GM21447 (cell line): ENCODE measurements around the gene KRTAP10-5.
"Not testable (repeated sequence)": the region's sequence is repeated elsewhere in the genome, so short reads cannot be mapped to it uniquely, and the experiment has no call there.

Experiments
- ATAC-seq: cut with Tn5 transposase; IDR thresholded peaks from one replicate; pipeline ENCODE4 v1.9.1; 2021; ENCODE audit not compliant: unreplicated experiment

Gene KRTAP10-5

GRCh38 chr21:44611551-44611950 is 31.1 kb upstream of the KRTAP10-5 start:
- ATAC-seq: no peak

DNA sequence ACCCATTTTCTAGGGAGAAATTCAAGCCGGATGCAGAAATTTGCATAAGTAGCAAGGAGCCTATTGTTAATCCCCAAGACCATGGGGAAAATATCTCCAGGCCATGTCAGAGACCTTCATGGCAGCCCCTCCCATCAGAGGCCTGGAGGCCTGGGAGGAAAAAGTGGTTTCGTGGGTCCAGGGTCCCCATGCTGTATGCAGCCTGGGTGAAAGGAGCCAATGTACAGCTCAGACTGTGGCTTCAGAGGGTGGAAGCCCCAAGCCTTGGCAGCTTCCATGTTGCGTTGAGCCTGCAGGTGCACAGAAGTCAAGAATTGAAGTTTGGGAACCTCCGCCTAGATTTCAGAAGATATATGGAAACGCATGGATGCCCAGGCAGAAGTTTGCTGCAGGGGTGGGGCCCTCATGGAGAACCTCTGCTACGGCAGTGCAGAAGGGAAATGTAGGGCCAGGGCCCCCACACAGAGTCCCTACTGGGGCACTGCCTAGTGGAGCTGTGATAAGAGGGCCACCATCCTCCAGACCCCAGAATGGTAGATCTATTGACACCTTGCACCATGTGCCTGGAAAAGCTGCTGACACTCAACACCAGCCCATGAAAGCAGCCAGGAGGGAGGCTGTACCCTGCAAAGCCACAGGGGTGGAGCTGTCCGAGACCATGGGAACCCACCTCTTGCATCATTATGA is 29.9 kb upstream of the KRTAP10-5 start:
- not testable (repeated sequence) for ATAC-seq

DNA sequence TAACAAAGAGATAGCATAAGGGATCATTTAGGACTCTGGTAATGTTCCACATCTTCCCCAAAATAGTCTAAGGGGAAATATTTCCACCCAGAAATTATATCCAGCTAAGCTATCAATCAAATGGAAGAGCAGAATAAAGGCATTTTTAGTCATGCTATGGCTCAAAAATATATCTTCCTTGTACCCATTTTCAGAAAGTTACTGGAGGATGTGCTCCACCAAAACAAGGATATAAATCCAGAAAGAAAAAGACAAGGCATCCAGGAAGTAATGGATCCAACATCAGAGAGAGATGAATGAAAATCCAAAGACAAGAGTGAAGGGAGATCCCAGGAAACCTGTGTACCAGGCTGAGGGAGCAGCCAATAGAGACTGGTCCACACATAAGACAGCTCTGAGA is 28.8 kb upstream of the KRTAP10-5 start:
- no peak for ATAC-seq

DNA sequence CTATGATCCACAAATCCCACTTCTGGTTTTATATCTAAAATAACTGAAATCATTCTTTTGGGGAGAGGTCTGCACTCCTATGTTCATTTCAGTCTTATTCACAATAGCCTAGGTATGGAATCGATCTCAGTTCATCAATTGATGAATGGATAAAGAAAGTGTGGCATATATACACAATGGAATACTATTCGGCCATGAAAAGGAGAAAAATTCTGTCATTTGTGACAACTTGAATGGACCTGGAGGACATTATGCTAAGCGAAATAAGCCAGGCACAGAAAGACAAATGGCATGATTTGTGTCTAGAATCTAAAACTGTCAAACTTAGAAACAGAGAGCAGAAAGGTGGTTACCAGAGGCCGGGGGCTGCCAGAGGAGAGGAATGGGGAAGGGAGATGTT is 26.1 kb upstream of the KRTAP10-5 start:
- no peak for ATAC-seq

- ATAC-seq: no peak
These were observed 23.5 kb upstream of the KRTAP10-5 start for GRCh38 chr21:44603911-44604310.

- ATAC-seq: no peak
These were observed 22.9 kb upstream of the KRTAP10-5 start for GRCh38 chr21:44603109-44603875.

- ATAC-seq: no peak
These were observed 22.1 kb upstream of the KRTAP10-5 start for GRCh38 chr21:44602463-44602850.

- no peak for ATAC-seq
These were observed 21.4 kb upstream of the KRTAP10-5 start for GRCh38 chr21:44601596-44602462.

DNA sequence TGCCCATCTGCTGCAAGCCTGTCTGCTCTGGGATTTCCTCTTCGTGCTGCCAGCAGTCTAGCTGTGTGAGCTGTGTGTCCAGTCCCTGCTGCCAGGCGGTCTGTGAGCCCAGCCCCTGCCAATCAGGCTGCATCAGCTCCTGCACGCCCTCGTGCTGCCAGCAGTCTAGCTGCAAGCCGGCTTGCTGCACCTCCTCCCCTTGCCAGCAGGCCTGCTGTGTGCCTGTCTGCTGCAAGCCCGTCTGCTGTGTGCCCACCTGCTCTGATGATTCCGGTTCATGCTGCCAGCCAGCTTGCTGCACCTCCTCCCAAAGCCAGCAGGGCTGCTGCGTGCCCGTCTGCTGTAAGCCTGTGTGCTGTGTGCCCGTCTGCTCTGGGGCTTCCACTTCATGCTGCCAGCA is 20.7 kb upstream of the KRTAP10-5 start:
- not testable (repeated sequence) for ATAC-seq

DNA sequence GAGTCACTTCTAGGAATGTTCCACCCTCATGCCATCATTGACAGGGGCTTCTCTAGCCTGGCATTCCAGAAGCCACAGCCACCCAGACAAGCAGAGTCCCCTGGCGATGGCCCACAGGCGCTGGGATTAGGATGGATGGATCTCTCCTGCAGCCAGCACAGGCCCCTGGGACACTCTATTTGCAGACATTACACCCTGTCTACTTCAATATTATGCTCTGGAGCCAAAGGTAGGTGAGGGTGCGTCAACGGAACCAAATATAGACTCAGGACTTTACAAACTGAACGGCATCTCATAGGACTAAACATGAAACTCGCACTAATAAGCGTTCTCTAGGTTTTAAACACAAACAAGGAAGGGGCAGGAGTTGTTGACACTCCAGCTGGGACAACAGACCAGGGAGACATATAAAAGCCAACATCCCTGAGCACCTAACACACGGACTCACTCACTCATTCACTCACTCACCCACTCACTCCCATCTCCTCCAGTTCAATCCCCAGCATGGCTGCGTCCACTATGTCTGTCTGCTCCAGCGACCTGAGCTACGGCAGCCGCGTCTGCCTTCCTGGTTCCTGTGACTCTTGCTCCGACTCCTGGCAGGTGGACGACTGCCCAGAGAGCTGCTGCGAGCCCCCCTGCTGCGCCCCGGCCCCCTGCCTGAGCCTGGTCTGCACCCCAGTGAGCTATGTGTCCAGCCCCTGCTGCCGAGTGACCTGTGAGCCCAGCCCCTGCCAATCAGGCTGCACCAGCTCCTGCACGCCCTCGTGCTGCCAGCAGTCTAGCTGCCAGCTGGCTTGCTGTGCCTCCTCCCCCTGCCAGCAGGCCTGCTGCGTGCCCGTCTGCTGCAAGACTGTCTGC is 19.9 kb upstream of the KRTAP10-5 start, which contains the start of gene KRTAP10-7:
KRTAP10-7 (plus strand) TSS at position 480 of the 861 bp plus-strand sequence; CDS start at position 505, 25 bp downstream.
- ATAC-seq: not testable (repeated sequence)

DNA sequence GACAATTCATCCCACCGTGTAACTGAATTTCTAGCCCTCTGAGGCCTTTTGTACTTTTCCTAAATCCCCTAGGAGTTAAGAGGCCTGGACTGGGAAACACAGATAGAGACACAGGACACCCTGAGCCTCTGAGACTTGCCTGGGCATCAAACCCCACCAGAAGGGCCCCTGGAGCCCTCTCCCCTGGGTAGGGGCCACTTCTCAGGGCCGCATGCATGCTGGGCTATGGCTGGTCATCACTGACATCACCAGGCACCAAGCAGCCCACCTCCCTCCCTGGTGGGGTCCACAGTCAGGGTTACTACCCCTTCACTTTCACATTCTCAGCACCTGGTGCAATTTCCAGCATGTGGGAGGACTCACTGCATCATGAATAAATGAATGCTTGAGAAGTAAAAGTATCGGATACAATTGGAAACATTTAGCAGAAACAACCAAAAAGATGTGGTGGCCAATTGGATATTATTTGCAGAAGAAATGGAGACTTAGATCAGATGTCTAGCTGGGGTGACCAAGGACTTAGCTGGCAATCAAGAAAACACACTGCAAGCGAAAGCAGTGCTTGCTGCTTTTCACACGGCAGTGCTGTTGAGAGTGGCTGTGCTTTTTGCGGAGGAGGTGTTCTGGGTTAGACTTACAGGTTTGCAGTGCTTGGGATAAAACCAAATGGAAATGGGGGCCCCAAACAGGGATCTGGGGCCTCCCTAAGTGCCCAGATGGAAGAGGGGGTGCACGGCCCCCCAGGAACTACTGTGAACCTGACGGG is 19.0 kb upstream of the KRTAP10-5 start:
- ATAC-seq: no peak

DNA sequence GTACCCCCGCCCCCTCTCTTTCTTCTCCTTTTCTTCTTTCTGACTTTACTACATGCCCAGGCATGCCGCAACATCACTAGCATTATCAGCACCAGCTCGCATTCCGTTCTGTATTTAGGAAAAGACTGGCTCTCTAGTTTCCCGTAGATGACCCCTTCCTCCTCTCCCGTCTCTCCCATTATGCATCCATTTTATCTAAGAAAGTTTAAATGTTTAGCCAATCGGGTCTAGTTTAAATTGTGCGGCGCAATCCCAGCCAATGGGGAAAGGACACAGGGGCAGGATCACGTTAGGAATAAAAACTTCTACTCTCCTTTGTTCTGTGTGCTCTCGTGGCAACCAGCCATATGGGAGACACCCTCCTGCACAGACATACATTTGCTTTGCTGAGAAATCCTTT is 17.7 kb upstream of the KRTAP10-5 start:
- no peak for ATAC-seq

- no peak for ATAC-seq
These were observed 15.8 kb upstream of the KRTAP10-5 start for GRCh38 chr21:44596068-44596725.

DNA sequence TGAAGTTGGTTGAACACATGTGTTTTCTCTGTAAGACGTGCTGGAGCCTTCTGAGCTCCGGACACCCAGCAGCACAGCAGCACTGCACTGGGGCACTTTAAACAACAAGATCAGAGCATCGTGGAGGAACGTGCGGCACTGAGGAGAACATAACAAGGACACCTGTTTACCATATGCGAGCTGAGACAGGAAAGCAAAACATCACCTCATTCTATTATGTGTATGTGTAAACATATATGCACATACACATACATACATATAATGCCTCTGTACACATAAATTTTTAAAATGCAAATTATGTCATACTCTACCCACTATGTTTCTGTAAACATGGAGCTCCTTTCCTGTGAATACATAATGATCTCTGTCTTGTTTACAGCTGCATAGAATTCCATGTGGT is 15.1 kb upstream of the KRTAP10-5 start:
- no peak for ATAC-seq

- no peak for ATAC-seq
These were observed 14.1 kb upstream of the KRTAP10-5 start for GRCh38 chr21:44594406-44594916.

DNA sequence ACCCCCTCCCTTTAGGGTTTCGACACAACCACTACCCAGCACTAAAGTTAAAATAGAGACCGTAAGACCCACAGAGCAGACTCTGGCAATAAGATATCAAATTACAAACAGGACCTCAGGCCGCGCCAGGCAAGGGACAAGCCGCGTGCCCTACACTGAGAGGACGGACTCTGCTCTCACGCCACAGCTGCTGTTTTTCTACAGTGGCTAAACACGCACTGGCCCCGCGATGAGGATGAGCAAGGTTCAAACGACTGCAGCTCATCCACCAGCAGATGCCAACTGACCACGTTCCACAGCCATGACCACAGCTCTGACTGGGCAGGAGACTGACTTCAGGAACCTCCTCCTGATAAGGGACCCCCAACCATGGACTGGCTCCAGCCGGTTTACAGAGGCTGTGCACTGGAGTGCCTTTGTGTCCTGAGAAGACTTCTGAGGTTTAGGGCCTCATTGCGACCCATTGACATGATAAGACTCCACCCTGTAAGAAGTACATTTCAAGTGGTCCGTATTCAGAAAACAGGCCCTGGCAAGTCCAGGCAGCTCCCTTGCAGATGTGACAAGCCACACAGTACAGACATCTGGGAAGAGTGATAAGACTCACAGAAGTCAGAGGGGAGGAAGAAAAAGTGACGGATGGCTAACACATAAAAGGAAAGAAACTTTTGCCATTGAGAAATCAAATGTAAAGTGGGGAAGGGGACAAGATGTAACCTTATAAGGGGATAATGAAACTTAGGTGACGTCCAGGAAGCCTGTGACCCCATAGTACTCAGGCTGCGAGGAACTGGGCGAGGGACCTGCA is 13.4 kb upstream of the KRTAP10-5 start:
- ATAC-seq: no peak

DNA sequence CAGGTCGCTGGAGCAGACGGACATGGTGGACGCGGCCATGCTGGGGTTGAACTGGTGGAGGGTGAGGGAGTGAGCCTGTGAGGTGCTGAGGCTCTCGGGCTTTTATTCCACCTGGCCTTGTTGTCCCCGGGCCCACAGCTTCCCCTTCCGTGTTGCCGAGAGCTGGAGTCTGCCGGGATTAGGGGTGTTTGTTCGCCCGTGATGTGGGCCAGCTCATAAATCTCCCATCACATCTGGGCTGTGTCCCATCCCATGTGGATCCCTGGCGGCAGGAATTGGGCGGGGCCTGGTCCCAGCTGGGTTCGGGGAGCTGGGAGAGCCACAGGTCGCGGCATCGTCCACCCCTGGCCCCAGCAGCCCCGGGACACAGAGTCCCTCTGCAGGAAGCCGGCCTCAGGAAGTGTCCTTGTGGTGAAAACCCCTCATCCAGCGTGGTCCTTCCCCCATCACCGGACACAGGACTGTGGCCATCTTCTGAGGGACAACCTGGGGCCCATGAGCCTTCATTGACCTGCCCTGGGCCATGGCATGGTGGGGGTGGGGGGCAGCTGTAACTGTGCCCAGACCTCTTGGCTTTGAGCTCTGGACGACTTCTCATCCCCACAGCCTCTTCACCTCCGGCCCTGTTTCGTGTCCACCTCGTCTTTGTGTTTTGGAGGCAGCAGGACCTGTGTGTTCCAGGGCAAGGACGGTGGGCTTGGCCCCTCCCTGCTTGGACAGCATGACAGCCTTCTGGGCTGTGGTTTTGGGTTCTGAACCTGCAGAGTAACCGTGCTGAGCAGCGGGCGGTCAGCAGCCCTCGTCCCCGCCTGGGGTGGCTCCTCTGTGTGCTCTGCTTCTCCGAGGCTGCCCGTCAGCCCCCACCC is 12.3 kb upstream of the KRTAP10-5 start, which contains the start of gene KRTAP10-6:
KRTAP10-6 (minus strand) TSS at position 60 of the 866 bp plus-strand sequence; CDS start at position 39, 21 bp downstream.
- ATAC-seq: no peak
